PC-3 (cell line): ENCODE data around the gene HMCES.

Experiments
- CTCF ChIP-seq: fragments of 300-600 bp; sonication (generic); conservative IDR thresholded peaks from 2 replicates; pipeline ENCODE4 v1.5.1; 2017; ENCODE audit warnings: antibody characterized with exemption, low read depth, mild to moderate bottlenecking, low read length
- EZH2 ChIP-seq: fragments of 300-600 bp; sonication (generic); IDR thresholded peaks from one replicate; pipeline ENCODE4 v1.6.1; 2017; ENCODE audit warnings: antibody characterized with exemption, mild to moderate bottlenecking, low read length; ENCODE audit not compliant: unreplicated experiment
- EZH2phosphoT487 ChIP-seq: fragments of 300-600 bp; sonication (generic); IDR thresholded peaks from 2 replicates; pipeline ENCODE4 v1.6.1; 2018; ENCODE audit warnings: mild to moderate bottlenecking, antibody characterized with exemption, low read length, borderline replicate concordance

GRCh38 chr3:129256270-129256669, 22.4 kb upstream of the HMCES start:
- TF ChIP-seq CTCF (no peak), EZH2 (no peak), EZH2phosphoT487 (no peak)
